C4-2B (cell line): ENCODE data around the gene ZNF346.

Source experiments
- H3K27ac ChIP-seq: fragments of 450-650 bp; 2 replicates; pipeline ENCODE4 v1.5.1; 2017
- ZFX ChIP-seq: fragments of 450-650 bp; IDR thresholded peaks from 2 replicates; pipeline ENCODE4 v1.6.1; 2017
- TF ChIP-seq, protein P1 (sequence below): fragments of 450-650 bp; conservative IDR thresholded peaks from 2 replicates; pipeline ENCODE4 v1.5.1; 2017; ENCODE audit warnings: mild to moderate bottlenecking

ZNF346 gene

GRCh38 chr5:177004961-177005360 is 17.5 kb upstream of the ZNF346 start:
- H3K27ac ChIP-seq, result no peak overlapping the region

DNA sequence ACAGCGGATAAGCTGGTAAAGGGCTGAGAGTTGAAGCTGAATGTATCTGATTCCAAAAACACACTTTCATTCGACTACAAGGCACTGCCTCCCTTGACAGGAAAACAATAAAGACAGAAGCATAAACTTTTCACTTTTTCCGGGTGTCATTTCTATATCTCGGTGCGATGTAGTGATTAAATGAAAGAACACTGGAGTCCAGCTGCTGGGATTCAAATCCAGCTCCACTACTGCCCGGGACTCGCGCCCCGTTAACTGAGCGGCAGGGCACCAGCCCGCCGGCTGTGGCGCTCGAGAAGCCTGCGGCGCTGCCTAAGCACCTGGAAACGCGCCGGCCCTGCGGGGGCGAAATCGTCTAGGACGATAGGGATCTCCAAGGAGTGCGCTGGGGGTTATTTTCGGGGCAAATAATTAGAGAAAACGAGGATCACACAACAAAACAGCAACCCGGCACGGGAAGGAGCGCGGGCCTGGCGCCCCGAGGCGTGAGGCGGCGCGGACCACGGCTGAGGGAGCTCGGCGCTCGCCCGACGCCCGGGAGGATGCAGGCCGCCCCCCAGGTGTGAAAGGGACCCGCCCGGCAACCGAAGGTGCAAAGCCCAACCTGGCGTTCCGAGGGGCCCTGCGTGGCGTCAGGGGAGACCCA is 16.8 kb upstream of the ZNF346 start:
- H3K27ac ChIP-seq, result peak overlapping the region; percentile 94

More at GRCh38 chr5:177004961-177005360, 17.5 kb upstream of the ZNF346 start:
- no peak for TF ChIP-seq ZFX

DNA sequence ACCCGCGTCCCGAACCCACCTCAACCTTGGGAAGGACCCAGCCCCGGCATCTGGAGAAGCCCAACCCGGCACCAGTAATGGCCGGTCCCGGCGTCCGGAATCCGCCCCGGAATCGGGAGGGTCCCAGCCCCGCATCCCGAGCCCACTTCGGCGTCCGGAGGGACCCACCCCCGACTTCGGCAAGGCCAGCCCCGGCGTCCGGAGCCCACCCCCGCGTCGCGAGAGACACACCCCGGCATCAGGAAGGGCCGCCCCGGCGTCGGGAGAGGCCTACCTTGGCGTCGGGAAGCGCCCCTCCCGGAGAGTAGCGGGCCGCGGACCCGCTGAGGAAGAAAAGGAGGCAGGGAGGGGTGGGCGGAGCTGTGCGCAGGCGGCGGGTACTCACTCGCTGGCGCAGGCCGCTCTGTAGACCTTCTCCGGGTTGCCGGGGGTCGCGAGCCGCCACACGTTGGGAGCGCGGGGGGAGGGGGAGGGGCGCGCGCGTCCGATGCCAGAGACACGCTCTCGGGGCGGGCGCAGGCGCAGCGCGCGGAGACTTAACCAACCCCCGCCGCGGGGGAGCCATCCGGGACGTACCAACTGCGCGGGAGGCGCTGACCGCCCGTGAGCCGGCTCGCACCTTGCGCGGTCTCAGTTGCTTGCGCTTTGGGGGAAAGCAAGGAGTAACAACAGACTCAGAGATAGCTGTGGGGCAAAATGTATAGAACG is 16.1 kb upstream of the ZNF346 start, which contains the start of gene UIMC1:
Gene UIMC1 (minus strand): TSS at position 515 of the 708 bp plus-strand sequence. CDS start 24,164 bp downstream, outside the sequence.
- peak within 1 kb of the TSS; percentile 94 for H3K27ac ChIP-seq
- peak; percentile 99 for TF ChIP-seq ZFX
- TF ChIP-seq, protein P1, sequence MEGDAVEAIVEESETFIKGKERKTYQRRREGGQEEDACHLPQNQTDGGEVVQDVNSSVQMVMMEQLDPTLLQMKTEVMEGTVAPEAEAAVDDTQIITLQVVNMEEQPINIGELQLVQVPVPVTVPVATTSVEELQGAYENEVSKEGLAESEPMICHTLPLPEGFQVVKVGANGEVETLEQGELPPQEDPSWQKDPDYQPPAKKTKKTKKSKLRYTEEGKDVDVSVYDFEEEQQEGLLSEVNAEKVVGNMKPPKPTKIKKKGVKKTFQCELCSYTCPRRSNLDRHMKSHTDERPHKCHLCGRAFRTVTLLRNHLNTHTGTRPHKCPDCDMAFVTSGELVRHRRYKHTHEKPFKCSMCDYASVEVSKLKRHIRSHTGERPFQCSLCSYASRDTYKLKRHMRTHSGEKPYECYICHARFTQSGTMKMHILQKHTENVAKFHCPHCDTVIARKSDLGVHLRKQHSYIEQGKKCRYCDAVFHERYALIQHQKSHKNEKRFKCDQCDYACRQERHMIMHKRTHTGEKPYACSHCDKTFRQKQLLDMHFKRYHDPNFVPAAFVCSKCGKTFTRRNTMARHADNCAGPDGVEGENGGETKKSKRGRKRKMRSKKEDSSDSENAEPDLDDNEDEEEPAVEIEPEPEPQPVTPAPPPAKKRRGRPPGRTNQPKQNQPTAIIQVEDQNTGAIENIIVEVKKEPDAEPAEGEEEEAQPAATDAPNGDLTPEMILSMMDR, result no peak

More for the DNA sequence above, 16.8 kb upstream of the ZNF346 start:
- TF ChIP-seq, protein P1, result peak; percentile 79
- TF ChIP-seq ZFX, result no peak

DNA sequence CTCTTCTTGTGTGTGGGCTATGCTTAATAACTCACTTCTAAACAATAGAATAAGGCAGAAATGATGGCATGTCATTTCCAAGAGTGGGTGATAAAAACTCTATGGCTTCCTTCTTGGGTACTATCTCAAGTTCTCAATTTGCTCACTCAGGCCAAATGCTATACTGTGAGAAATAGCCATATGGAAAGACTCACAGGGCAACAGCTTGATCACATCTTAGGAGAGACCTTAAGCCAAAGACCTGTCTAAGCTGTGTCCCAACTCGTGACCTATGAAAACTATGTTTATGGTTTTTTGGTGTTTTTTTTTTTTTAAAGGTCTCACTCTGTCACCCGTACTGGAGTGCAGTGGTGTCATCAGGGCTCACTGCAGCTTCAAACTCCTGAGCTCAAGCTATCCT is 13.8 kb upstream of the ZNF346 start:
- H3K27ac ChIP-seq, result no peak overlapping the region
- no peak for TF ChIP-seq ZFX
- TF ChIP-seq, protein P1, result no peak

DNA sequence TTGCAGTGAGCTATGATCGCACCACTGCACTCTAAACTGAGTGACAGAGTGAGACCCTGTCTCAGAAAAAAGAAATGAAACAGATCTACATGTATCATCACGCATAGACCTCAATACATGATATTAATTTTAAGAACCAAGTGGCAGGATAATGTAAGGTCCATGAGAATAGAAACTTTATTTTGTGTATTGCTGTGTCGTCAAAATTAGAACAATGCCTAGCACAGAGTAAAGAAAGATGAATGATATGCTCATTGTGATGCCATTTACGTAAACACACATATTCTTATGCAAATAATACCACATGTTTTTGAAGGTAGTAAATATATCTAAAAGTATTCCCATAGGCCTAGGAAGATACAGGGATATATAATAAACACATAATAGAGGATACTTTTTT is 12.3 kb upstream of the ZNF346 start:
- H3K27ac ChIP-seq, result no peak overlapping the region
- TF ChIP-seq ZFX, result no peak
- TF ChIP-seq, protein P1, result no peak

DNA sequence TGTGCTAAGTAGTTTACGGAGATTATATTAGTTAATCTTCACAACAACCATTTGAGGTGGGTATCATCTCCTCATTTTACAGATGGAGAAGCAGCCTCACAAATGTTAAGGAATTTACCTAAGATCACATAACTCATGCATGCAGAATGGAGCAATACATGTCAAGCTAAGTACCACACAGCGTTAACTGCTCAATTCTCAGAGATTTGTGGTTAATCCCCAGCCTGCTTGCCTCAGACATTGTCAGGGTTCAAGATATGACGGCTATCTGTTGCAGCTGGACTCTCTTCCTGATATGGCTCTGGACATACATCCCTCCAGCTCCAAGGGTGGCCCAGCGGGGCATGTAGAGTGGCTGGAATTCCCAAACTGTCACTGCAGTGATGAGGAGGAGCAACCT is 7.3 kb upstream of the ZNF346 start:
- TF ChIP-seq, protein P1, result no peak
- no peak for TF ChIP-seq ZFX
- H3K27ac ChIP-seq, result no peak overlapping the region

DNA sequence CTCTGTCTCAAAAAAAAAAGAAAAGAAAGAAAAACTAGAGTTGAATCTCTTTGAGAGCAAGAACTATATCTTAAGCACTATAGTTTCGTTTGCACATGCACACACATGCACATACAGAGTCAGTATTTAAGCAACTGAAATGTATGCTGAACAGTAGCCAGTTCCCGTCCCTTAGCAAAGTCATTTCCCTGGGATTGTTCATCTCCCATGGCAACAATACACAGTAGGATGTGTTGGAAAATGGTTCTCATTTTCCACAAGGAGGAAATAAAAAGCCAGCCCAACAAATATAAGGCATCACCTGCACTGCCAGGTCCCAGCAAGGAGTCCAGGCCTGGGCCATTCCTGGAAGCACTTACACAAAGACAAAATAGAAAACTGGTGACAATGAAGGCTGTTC is 4.2 kb upstream of the ZNF346 start:
- no peak overlapping the region for H3K27ac ChIP-seq
- TF ChIP-seq, protein P1, result no peak
- no peak for TF ChIP-seq ZFX

- no peak for TF ChIP-seq ZFX
- TF ChIP-seq, protein P1, result no peak
- no peak overlapping the region for H3K27ac ChIP-seq
Observed at GRCh38 chr5:177020033-177020432, 2.5 kb upstream of the ZNF346 start.
